Pancreas (tissue), 10 donors: ENCODE data around the gene SNCA. TPM values are rescaled to one million over a fixed set of nuclear protein-coding genes. Genes with fewer than 3 reads are reported as not detected.

Source experiments
- ATAC-seq, 4 donors: fragments of 200-7000 bp; cut with Tn5 transposase; one replicate each; pipeline versions ENCODE4 v1.8.0 to v1.9.1; 2020; ENCODE audit warnings: mild to moderate bottlenecking in 4 of 4, moderate library complexity in 4 of 4
- DNase-seq, 6 donors: peaks; one replicate each; pipeline ENCODE4 v3.0.0-alpha.2; 2020
- FAIRE-seq: peaks from 2 replicates; lab custom pipeline; 2012; peaks lifted over from hg19 to GRCh38; lab: Jason Lieb, UNC
- H3K27ac ChIP-seq, 4 donors: fragments of 200-600 bp; sonication (generic); 1 replicate in 3 of 4; 2 replicates in 1 of 4; pipeline versions ENCODE4 v1.5.0 to v1.8.0; 2020
- H3K27me3 ChIP-seq, 4 donors: fragments of 200-600 bp; one replicate each; pipeline ENCODE4 v1.8.0; 2021
- H3K36me3 ChIP-seq, 3 donors: fragments of 200-600 bp; sonication (generic) in 1 of 3; one replicate each; pipeline versions ENCODE4 v1.5.0 to v1.8.0; 2020 to 2021
- H3K4me1 ChIP-seq, 3 donors: fragments of 200-600 bp; one replicate each; pipeline ENCODE4 v1.8.0; 2021
- H3K4me3 ChIP-seq, 4 donors: fragments of 200-600 bp; sonication (generic) in 2 of 4; one replicate each; pipeline versions ENCODE4 v1.5.0 to v1.8.0; 2020 to 2021
- H3K9me3 ChIP-seq, 4 donors: fragments of 200-600 bp; one replicate each; pipeline ENCODE4 v1.8.0; 2021
- WGBS, 2 donors: extraction: QIAGEN DNeasy Blood & Tissue Kit; methylation state at CpG; one replicate each; pipeline ENCODE4 v1.1.7; 2013; 5-methylcytosine and 5-hydroxymethylcytosine counted together
- intact Hi-C, 3 donors: fragments of 100-400 bp; cut with DNase I; formaldehyde crosslinking; loops; one replicate each; pipeline versions ENCODE4 v1.11.1 to v1.14.2; 2022
- polyA plus RNA-seq, 2 donors: library from polyadenylated mRNA; stranded (reverse); fragments of 200-250 nt; gene quantifications; one replicate each; pipeline ENCODE4 v1.2.3, GENCODE V29; 2013
- total RNA-seq, 6 donors: library from RNA; stranded (reverse); fragmentation: NEBNext Ultra II Directional in 4 of 6; extraction: Animal tissue kit (Norgen Biotek cat#: 25700) in 4 of 6; gene quantifications; one replicate each; pipeline versions ENCODE4 v1.2.1 to v1.2.4, GENCODE V29; 2021 to 2023
- TF ChIP-seq, protein P1 (sequence below), 4 donors: fragments of 200-600 bp; sonication (generic) in 3 of 4; IDR thresholded peaks; one replicate each; pipeline versions ENCODE4 v1.5.0 to v1.8.0; 2021; ENCODE audit warnings: antibody characterized with exemption in 4 of 4
- donor health status: healthy with polysubstance abuse.
- donor health status: DM: no; HTN: no; CAD: no; lungs with moderate emphysema.
- donor health status: DM: no; HTN: no; CAD: no.
- donor health status: control.
- donor health status: control.
- donor health status: Bipolar disorder and iron deficiency.
- donor health status: DM: yes; HTN: yes; CAD: no.
- donor health status: DM: no; HTN: no; CAD: no.
- donor health status: DM: no; HTN: no; CAD: no.
- donor health status: DM: yes; HTN: yes; CAD: no.

The SNCA gene
- total and polyA plus RNA-seq, 8 donors: 0.23 to 5.6 (median 1.7) TPM

DNA sequence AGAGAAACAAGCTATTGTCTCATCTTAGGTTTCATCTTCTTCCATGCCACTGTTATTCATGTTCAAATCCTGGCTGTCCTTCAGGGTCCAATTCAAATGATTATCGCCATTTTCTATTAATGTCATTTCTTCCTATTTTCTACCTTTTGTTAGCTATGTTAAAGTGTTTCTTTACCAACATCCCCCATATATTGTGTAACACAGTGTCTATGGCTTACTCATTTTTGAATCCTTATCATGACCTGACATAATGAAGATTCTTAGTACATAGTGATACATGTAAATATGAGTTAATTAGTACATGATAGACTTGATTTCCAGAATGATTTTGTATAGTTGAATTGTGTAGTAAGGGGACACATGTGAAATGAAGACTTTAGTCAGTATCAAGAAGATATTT, 152.4 kb downstream of the SNCA start:
- intact Hi-C loops: no loop called here
- no peak for ATAC-seq
- Histone ChIP-seq H3K9me3 (no peaks in the 10 kb centered on the region), H3K27ac (no peak overlapping the region), H3K36me3 (no peaks in the 10 kb centered on the region), H3K4me3 (no peak overlapping the region), H3K4me1 (no peaks in the 10 kb centered on the region), H3K27me3 (no peaks in the 10 kb centered on the region)
- no peak for FAIRE-seq
- DNase-seq: no peak
- TF ChIP-seq, protein P1, sequence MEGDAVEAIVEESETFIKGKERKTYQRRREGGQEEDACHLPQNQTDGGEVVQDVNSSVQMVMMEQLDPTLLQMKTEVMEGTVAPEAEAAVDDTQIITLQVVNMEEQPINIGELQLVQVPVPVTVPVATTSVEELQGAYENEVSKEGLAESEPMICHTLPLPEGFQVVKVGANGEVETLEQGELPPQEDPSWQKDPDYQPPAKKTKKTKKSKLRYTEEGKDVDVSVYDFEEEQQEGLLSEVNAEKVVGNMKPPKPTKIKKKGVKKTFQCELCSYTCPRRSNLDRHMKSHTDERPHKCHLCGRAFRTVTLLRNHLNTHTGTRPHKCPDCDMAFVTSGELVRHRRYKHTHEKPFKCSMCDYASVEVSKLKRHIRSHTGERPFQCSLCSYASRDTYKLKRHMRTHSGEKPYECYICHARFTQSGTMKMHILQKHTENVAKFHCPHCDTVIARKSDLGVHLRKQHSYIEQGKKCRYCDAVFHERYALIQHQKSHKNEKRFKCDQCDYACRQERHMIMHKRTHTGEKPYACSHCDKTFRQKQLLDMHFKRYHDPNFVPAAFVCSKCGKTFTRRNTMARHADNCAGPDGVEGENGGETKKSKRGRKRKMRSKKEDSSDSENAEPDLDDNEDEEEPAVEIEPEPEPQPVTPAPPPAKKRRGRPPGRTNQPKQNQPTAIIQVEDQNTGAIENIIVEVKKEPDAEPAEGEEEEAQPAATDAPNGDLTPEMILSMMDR (IDR thresholded peaks at IDR 0.05): no peak
- 91 to 100% methylated on average over 1 of the region's 1 CpG for WGBS, 2 donors

DNA sequence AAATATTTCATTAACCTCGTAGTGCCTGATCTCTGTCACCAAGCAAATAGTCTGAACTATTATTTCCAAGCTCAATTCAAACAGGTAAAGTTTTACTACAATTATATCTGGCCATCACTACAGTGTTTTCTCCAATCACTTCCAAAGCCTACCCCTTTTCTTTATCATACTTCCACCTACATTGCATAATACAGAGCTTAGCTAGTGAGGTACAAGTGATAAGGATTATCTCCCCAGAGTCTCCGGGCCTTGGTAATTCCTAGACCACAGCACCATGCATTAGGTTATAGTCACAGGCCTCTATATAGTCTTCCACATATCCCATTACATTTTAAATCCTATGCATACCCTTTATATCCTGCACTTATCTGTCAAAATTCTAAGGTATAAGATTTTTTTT, 154.2 kb downstream of the SNCA start:
- no peak for FAIRE-seq
- intact Hi-C loops: no loop called here
- no peaks in the 10 kb centered on the region for H3K4me1 ChIP-seq
- DNase-seq: no peak
- H3K27me3 ChIP-seq: no peaks in the 10 kb centered on the region
- no peaks in the 10 kb centered on the region for H3K9me3 ChIP-seq
- TF ChIP-seq, protein P1 (IDR thresholded peaks at IDR 0.05): no peak
- no peaks in the 10 kb centered on the region for H3K36me3 ChIP-seq
- no peak overlapping the region for H3K4me3 ChIP-seq
- ATAC-seq: no peak
- WGBS, 2 donors: 38% methylated on average over 2 of the region's 2 CpGs
- no peak overlapping the region for H3K27ac ChIP-seq

DNA sequence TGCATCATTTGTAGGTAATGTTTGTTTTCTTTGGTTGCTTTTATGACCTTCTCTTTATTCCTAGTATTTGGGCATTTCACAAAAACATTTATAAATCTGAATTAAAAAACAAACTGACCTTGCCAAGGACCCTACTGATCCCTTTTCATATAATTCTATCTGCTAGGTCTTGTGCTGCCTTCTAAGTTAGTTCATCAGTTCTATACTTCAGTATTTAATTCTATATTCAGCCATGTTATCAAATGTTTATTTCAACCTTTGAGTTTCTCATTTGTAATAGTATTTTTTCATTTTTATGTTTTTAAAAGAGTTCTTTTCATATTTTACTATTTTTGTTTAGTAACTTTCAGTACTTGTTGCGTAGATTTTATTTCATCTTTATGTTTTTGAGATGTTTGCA, 155.3 kb downstream of the SNCA start:
- intact Hi-C loops: no loop called here
- no peaks in the 10 kb centered on the region for H3K4me1 ChIP-seq
- H3K9me3 ChIP-seq: no peaks in the 10 kb centered on the region
- no peaks in the 10 kb centered on the region for H3K27me3 ChIP-seq
- DNase-seq (no peak), FAIRE-seq (no peak), ATAC-seq (no peak)
- no peak overlapping the region for H3K4me3 ChIP-seq
- WGBS, 2 donors: 75 to 93% methylated on average over 1 of the region's 1 CpG
- no peaks in the 10 kb centered on the region for H3K36me3 ChIP-seq
- TF ChIP-seq, protein P1 (IDR thresholded peaks at IDR 0.05): no peak
- H3K27ac ChIP-seq: no peak overlapping the region

DNA sequence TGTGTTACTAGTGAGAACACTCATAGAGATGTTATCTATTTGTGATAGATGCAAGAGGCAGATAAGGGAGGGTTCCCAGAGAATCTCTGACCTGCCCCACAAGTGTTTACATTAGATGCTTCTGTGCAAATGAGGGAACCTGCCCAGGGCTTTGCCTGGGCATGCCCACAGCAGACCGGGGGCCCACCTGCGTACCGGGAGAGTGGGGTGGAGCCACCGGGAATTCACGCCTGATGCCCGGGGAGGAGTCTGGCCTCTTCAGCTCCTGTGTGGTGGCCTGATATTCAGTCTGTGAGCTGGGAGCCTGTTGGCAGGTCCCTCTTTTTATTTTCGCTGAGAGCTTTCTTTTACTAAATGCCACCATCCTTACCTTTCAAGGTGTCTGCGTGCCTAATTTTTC, 155.7 kb downstream of the SNCA start:
- no peak for ATAC-seq
- H3K4me3 ChIP-seq: no peak overlapping the region
- 62 to 65% methylated on average over 8 of the region's 8 CpGs for WGBS, 2 donors
- no peak overlapping the region for H3K27ac ChIP-seq
- no peak for DNase-seq
- no peak for FAIRE-seq
- H3K9me3 ChIP-seq: no peaks in the 10 kb centered on the region
- TF ChIP-seq, protein P1 (IDR thresholded peaks at IDR 0.05): no peak
- H3K36me3 ChIP-seq: no peaks in the 10 kb centered on the region
- intact Hi-C loops: no loop called here
- no peaks in the 10 kb centered on the region for H3K4me1 ChIP-seq
- no peaks in the 10 kb centered on the region for H3K27me3 ChIP-seq

DNA sequence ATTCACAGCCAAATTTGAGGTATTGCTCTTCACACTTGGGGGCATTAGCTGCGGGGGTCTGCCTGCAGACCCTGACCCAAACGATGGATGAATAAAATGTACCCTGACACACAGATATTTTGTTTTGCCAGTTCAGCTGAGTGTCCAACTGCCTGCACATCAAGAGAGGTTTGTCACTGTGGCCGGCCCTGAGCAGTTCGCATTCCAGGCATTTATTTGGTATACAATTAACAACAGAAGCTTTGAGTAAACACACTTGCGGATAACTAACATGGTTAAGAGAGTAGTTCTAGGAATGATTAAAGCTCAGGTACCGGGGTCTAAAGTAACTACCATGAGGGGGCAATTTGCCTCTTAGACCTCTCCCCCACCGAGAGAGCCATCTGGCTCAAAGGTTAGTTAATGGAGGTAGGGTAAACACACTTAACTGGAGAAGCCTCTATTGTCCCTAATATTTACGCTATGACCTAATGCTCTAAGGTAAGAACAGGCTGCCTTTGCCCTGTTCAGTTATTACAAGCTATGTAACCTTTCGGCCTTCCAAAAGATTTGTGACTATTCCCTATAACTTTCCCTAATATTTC, 162.0 kb downstream of the SNCA start:
- H3K4me3 ChIP-seq: no peak overlapping the region
- H3K36me3 ChIP-seq: no peaks in the 10 kb centered on the region
- H3K27me3 ChIP-seq: no peaks in the 10 kb centered on the region
- ATAC-seq (no peak), DNase-seq (no peak), FAIRE-seq (no peak)
- 34 to 37% methylated on average over 9 of the region's 9 CpGs for WGBS, 2 donors
- no peaks in the 10 kb centered on the region for H3K9me3 ChIP-seq
- intact Hi-C loops: no loop called here
- no peaks in the 10 kb centered on the region for H3K4me1 ChIP-seq
- H3K27ac ChIP-seq: no peak overlapping the region
- TF ChIP-seq, protein P1 (IDR thresholded peaks at IDR 0.05): no peak

Other genes starting within 250 kb of the SNCA start
- 1 to 10 TPM in 4 of 6 donors, under 1 TPM in 2; 0.56 to 5.4 (median 2.9) TPM for gene MMRN1, start 57.7 kb upstream of the SNCA start, total RNA-seq
- 1 to 10 TPM; 2.7 to 7.1 TPM for gene MMRN1, start 57.7 kb upstream of the SNCA start, polyA plus RNA-seq